HG03439 (cell line): ENCODE data around the gene CDH16.

Experiments used
- ATAC-seq: cut with Tn5 transposase; IDR thresholded peaks from one replicate; pipeline ENCODE4 v1.9.1; 2021; ENCODE audit warnings: mild to moderate bottlenecking, moderate library complexity; ENCODE audit not compliant: unreplicated experiment

Gene CDH16

GRCh38 chr16:66911801-66912200 lies 6.9 kb downstream of the CDH16 start:
- ATAC-seq = no peak

DNA sequence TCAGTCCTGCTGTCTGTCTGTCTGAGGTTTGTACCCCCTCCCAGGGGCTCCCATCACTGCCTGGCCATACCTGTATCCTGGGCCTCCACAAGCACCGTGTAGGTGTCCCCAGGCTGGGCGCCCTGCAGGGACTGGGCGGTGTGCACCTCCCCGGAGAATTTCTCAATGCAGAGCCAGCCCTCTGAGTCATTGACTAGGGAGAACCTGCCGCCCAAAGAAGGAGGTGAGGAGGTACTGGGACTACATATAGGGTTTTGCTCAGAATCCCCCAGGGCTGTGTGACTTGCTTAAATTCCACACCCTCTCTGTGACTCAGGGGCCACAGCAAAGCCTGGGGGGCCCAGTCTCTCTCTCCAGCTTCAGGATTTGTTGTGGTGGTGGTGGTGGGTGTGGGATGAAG lies 7.6 kb downstream of the CDH16 start:
- no peak for ATAC-seq

- ATAC-seq = no peak
Measured at GRCh38 chr16:66910175-66910940, 8.3 kb downstream of the CDH16 start.

DNA sequence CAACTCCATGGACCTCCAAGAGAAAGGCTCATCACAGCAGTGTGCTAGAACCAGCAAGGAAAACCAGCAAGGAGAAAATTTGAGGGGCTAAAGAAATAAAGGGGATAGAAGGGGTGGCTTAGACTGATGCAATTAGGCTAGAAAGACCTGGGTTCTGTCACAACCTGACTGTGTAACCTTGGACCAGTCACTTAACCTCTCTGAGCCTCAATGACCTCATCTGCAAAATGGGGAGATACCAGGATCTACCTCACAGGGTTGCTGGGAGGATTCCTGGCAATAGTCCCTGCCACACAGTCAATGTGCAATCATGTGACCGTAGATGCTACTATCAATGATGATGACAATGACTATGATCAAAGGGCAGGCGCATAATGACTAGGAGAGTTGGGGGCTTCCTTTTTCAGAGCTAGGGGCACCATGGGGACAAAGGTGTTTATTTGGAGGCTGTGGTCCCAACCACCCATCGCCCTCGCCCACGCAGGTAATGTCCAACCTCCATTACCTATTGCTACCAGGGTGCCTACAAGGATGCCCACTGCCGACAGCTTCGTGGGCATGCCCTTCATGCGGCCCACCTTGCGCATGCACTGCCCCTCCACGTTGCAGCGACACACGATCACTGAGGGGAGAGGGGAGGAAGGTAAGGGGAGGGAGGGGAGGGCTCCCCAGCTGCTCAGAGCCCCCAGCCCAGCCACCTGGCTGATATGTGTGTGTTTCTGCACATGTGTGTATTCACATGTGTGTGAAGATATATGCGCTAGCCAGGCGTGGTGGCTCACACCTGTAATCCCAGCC lies 9.7 kb downstream of the CDH16 start:
- no peak for ATAC-seq

DNA sequence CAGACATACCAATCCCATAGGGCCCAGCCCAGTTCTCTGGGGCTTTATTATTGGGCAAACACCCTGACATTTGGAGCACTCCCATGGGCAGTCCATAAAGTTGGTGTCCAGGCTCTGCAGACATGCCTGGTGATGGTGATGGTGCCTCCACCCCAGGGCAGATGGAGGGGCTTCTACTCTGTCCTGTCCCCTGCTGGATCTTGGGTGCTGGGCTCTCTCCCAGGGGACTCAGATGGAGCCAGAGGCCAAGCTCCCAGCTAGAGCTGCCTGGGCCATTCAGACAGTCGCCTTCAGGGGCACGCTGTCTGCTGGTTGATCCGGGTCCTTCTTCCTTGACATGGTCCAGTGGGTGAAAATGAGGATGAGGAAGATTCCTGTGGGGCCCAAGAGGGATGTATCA lies 10.6 kb downstream of the CDH16 start:
- ATAC-seq = no peak

- no peak for ATAC-seq
Measured at GRCh38 chr16:66906916-66907836, 11.5 kb downstream of the CDH16 start.

GRCh38 chr16:66905633-66906539 lies 12.8 kb downstream of the CDH16 start:
- ATAC-seq = no peak

GRCh38 chr16:66904846-66905632 lies 13.6 kb downstream of the CDH16 start:
- no peak for ATAC-seq

GRCh38 chr16:66904428-66904845 lies 14.2 kb downstream of the CDH16 start:
- ATAC-seq = no peak

GRCh38 chr16:66903544-66904427 lies 14.9 kb downstream of the CDH16 start:
- ATAC-seq = no peak

DNA sequence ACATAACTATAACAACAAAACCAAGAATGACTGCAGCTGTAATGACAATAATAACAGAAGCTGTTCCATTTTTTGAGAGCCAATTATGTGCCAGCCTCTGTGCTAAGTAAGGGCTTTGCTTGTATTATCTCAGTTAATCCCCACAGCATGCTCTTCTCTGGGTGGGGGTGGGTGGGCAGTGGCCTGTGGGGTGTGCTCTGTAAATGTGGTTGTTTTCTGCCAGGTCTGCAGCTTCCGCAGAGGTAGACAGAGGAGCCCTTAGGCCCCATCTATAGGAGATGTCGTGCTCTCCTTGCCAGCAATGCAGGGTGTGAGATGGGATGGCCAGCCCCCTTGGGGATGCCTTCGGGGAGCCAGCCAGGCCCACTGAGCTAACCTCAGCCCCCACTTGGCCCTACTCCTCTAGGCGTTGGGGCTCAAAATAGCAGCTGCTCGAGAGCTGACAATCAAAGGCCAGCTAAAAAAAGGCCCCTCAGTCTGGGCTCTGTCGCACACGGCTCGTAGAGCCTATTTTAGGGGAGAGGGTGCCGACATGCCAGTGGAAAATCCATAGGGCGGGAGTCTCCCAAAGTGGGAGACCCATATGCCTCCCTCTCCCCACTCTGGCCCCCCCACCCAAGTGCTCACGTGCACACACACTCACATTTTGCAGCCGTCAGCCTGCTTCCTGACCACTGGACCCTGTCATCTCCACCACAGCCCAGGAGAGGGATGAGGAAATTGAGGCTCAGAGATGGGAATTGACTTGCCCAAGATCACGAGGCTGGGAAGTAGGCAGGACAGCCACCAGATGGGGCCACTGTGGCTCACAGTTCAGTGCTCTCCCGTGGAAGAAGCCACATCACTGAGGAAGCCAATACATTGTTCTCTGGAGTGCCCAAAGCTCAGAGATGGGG lies 15.8 kb downstream of the CDH16 start:
- no peak for ATAC-seq

GRCh38 chr16:66901626-66902025 lies 17.1 kb downstream of the CDH16 start:
- ATAC-seq = no peak

DNA sequence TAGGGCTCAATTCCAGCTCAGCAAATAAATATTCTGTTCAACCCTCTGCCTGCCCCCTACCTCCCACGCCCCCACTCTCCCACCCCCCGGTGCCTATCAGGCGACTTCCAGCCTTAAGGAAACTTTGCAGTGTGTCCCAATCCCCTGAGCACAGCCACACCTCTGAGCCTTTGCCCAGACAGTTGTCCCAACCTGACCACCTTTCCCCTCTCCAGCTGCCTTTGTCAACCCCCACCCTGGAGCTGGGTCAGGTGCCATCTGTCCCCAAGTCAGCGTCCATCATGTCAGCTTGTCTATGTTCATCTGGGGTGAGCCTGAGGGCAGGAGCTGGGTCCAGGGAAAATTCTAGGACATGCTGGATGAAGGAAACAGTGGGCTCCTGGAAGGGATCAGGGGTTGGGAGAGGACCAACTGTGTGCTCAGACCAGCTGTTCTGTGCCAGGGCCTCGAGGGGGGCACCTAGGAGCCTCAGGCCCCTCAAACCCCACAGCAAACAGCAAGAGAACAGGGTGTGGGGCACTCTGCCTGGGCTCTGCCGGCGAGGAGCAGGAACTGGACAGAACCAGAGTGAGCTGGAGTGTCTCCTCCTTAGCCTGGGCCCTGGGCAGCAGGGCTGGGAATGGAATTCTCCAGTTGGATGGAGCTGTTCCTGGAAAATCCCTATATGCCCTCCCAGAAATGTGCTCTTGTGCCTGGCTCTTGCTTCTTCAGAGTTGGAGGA lies 17.8 kb downstream of the CDH16 start:
- ATAC-seq = no peak

- no peak for ATAC-seq
Measured at GRCh38 chr16:66899945-66900710, 18.6 kb downstream of the CDH16 start.

DNA sequence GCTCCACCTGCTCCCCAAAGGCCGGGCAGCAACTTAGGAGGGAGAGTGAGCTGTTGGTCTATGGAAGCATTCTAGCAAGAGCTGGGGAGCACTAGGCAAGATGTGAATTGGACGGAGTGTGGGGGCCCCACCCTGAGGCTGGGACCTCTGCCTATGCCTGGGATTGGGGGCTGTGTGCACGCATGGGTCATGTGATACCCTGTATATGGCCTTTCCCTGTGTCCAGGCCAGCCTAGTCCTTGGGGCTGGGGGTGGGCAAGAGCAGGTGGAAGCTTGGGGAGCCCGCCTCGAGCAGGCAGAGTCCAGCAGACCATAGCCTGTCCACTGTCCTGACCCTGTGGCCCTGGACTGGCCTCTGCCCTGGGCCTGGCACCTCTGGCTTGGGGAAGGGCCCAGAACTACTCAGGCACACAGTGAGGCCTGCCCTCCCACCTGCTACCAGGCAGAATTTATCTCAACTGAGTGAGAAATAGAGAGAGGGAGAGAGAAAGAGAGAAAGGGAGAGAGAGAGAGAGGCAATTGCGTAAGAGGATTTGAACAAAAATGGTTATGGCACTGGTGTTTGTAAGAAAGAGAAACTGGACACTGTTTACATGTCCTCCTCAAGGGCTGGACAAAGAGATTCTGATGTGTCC lies 19.3 kb downstream of the CDH16 start:
- ATAC-seq = no peak

DNA sequence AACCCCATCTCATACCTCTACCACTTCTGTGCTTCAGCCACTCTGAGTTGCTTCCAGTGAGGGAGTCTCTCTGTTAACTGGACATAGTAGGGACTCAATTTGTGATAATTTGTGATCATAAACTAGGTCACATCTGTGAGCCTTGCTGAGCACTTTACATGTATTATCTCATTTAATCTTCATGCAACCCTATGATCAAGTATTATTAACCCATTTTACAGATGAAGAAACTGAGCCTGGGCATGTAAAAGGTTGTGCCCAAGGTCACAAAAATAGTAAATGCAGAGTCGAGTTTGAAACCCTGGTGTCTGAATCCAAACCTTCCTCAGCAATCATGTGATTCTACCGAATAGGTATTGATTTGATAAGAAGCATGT lies 19.8 kb downstream of the CDH16 start:
- ATAC-seq = no peak
